HK-2 (cell line): ENCODE measurements around the gene UBE2L3.
"Not testable (repeated sequence)": the region's sequence is repeated elsewhere in the genome, so short reads cannot be mapped to it uniquely, and the experiment has no call there.

Experiments
- DNase-seq: peaks from one replicate; pipeline ENCODE4 v3.0.0-alpha.2; 2018; ENCODE audit not compliant: unreplicated experiment

Gene UBE2L3

GRCh38 chr22:21571679-21572078 is 4.2 kb downstream of the UBE2L3 start:
- no peak for DNase-seq

- no peak for DNase-seq
These were observed 5.8 kb downstream of the UBE2L3 start for GRCh38 chr22:21573293-21573734.

GRCh38 chr22:21573750-21574494 is 6.4 kb downstream of the UBE2L3 start:
- DNase-seq = no peak

GRCh38 chr22:21579474-21579851 is 11.9 kb downstream of the UBE2L3 start:
- DNase-seq = no peak

- DNase-seq = not testable (repeated sequence)
These were observed 13.1 kb downstream of the UBE2L3 start for GRCh38 chr22:21580623-21581007.

- not testable (repeated sequence) for DNase-seq
These were observed 13.6 kb downstream of the UBE2L3 start for GRCh38 chr22:21581009-21581713.

GRCh38 chr22:21582801-21583740 is 15.6 kb downstream of the UBE2L3 start:
- DNase-seq = no peak

- DNase-seq = no peak
These were observed 17.9 kb downstream of the UBE2L3 start for GRCh38 chr22:21585389-21585788.

- no peak for DNase-seq
These were observed 20.5 kb downstream of the UBE2L3 start for GRCh38 chr22:21587803-21588611.

GRCh38 chr22:21589396-21589795 is 21.9 kb downstream of the UBE2L3 start:
- no peak for DNase-seq

GRCh38 chr22:21590809-21591641 is 23.5 kb downstream of the UBE2L3 start:
- no peak for DNase-seq

GRCh38 chr22:21591695-21592094 is 24.2 kb downstream of the UBE2L3 start:
- DNase-seq = no peak

- no peak for DNase-seq
These were observed 24.9 kb downstream of the UBE2L3 start for GRCh38 chr22:21592422-21592821.

- DNase-seq = no peak
These were observed 26.1 kb downstream of the UBE2L3 start for GRCh38 chr22:21593406-21594232.

- DNase-seq = no peak
These were observed 27.4 kb downstream of the UBE2L3 start for GRCh38 chr22:21594865-21595452.

GRCh38 chr22:21596356-21597135 is 29.0 kb downstream of the UBE2L3 start:
- not testable (repeated sequence) for DNase-seq

GRCh38 chr22:21598302-21598701 is 30.8 kb downstream of the UBE2L3 start:
- no peak for DNase-seq
